ENCODE measurements around the gene SLC2A13.
"Not testable (repeated sequence)": the region's sequence is repeated elsewhere in the genome, so short reads cannot be mapped to it uniquely, and the experiment has no call there.

SLC2A13 gene

DNA sequence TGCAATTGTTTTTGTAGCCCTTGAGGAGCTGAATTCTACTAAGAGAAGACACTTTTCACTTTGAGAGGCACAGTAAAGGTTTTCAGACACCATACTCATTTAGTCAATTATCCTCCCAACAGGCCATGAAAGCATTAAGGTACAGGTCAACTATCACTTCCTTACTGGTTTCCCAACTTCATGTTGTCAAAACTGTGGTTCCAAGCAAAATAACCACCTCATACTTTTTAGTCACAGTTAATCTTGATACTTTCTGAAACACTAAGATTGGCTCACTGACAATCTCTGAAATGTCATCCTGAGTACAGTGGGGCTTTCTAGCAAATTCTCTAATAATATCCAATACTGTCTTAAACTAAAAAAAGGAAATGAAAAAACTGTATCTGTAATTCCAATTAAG lies 71.7 kb downstream of the SLC2A13 start:
- no peak for DNase-seq

DNA sequence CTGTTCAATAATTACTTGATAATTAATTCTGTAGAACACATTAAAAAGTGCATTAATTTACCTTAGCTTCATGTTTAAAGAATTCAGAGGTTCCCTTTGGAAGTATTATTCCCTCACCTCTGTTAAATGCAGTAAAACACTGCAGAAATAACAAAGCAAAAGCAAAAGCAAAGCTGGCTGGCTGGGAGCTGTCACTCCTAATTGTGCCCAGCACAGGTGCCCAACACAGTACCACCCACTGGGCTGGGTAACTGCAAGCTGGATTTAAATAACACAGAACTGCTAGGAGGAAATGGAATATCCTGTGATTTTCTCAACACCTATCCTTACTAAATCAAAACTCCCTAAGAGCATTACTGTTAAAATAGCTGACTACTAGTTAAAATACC lies 72.6 kb downstream of the SLC2A13 start:
- no peak for DNase-seq

DNA sequence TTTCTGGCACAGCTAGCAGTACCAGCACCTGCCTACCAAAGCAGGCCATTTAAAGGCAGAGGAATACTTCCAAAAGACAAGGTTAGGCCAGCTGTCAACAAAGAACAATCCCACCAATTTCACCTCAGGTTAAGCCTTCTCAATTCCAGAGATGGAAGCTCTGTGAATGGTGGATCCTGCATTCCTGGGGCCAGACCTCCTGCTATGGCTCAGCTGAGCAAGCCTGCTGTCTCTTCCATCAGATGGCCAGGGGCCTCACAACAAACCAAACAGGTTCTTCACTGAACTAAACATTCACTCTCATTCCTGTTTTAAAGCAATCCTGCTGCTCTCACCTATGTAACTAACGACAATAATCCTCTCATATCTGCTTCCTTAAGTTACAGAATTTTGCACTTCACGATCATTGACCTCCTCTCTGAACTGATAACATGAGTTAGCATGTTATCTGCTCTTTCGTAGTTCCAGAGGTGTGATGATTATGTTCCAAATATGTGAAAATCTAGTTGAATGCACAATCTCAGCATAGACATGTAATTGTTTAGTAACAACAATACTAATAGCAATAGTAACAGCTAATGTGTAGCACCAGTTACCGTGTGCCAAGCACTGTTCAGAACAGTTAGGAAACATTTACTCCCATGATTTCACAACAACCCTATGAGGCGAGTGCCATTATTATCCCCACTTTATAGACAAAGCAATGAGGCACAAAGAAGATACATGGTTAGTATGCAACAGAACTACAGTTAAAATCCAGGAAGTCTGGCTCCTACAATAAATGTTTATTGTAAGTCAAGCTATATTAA lies 73.2 kb downstream of the SLC2A13 start:
- no peak for DNase-seq

DNA sequence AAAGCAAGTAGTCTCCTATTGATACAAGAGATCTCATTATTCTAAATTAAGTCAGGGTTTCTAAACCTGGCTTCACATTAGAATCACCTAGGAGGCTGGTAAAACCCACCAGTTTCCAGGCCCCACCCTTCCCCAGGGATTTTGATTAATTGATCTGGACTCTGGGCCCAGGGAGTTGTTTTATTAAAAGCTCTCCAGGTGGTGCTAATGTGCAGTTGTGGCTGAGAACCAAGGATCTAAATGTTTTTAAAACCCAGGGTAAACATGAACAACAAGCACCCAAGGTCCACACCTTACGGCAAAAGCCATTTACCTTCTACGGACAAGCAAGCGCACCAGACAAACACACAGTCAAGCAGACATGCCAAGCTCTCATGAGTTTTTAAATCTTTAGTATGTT lies 73.9 kb downstream of the SLC2A13 start:
- peak; percentile 53 for DNase-seq

DNA sequence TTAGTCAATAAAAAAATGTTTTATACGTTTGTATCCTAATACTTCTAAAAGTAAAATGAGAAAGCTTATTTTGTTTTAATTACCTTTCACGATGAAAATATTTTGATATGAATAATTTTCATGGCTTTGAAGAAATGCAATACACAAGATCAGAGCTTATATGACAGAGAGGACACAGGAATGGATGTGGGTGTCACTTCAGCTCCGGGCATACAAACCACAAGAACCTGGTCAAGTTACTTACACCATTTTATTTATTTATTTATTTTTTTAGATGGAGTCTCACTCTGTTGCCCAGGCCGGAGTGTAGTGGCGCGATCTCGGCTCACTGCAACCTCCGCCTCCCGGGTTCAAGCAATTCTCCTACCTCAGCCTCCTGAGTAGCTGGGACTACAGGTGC lies 74.9 kb downstream of the SLC2A13 start:
- not testable (repeated sequence) for DNase-seq

DNA sequence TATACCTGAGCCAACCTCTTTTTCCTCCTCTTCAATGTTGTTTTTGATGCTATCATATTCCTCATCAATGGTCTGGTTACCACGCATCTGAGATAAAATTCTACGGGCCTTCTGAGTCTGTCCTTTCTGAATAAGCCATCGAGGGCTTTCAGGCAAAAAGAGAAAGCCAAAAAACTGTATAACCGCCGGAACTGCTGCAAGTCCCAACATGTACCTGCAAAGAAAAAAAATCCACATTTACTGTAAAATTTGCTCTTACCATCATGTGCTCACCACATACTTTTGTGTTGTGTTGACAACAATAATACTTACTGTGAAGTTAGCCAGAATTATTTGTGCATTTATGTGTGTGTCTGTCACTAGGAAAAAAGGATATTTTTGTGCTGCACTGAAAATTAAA lies 77.6 kb downstream of the SLC2A13 start:
- DNase-seq = no peak

DNA sequence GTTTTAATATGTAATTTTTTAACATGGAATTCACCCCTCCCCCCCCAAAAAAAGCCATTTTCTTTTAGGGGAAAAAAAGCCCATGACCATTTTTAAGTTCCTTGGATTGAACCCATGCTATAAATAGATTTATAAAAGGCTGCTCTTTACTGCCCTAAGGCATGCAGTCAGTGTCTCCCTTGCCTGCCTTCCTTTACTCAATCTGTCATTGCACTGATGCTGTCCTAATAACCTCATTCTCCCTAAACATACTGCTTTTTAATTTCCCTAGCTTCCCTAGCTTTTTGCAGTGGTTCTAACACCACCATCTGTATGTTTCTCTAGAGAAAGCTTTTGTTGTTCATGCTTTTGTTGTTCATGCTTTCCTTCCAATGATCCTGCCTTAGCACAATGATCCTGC lies 83.0 kb downstream of the SLC2A13 start:
- DNase-seq = no peak

DNA sequence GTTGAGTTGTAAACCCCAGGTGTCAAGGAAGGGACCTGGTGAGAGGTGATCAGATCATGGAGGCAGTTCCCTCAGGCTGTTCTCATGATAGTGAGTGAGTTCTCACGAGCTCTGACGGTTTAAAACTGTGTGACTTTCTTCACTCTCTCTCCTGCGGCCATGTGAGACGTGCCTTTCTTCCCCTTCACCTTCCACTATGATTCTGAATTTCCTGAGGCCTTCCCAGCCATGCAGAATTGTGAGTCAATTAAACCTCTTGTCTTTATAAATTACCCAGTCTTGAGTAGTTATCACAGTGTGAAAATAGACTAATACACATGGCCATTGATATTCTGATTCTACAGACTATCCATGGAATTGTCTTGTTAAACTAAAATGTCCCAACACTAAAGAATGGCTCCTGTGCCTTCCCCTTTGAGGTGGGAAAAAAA lies 85.6 kb downstream of the SLC2A13 start:
- no peak for DNase-seq

DNA sequence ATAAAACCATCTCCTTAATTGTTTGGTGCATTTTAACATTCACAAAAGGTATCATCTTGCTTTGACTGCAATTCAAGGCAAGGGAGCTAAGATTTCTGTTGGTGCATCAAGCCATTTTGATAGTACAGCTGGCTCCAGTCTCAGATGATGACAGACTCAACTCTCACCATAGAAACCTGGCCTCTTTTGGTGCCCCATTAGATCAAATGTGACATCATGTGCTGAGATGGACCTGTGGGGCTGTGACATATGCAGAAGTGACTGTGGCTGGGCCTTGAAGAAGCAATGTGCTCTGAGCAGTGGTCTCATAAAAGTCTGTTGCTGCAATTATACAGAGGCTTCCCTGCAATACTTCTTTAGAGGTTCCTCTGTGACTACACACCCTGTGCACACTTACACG lies 88.4 kb downstream of the SLC2A13 start:
- DNase-seq = no peak

DNA sequence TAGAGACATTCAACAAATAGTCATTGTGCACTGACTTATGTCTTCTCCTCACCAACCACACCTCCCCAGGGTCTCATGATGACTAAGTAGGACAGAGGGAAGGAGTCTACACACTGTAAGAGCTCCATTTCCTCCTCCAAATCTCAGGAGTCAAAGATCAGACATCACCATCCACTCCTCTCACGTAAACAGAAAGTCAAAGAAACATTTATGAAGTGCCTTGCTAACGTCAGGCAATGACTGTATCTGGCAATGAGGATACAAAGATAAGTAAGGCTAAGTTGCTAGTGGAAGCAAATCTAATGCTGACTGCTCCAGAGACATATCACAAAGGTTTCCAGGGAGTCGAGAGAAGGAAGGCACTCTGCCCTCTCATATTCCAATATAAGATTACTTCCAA lies 88.9 kb downstream of the SLC2A13 start:
- no peak for DNase-seq

DNA sequence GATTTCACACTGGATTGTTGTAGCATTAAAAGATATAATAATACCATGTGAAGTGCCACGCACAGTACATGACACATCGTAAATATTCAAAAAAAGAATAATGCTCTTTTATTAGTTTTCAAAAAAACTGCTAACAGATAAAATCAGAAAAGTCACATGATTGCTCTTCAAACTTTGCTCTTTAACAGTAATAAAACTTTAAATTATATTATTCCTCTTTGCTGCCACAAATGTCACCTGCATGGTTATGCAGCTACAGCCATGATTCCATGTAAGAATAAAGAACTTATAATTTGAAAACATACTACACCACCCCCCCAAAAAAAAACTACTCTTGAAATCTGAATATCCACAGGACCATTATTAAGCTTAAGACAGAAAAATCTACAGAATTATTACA lies 90.0 kb downstream of the SLC2A13 start:
- no peak for DNase-seq

DNA sequence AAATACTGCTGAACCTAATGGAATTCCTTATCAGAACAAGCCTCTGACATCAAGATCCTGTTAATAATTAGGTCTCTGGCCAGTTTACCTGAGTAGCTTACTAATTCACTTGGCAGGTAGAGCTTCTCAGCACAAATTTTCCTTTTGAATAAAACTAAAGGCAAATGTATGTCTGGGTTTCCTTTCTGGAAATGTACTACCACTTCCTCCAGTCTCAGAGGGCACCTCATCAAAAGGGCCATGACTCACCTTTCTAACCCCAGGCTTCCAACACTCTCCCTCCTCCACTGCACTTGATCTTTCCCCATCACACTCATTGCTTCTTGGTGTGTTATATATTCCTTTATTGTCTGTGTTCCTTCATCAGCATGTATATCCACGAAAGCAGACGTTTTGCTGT lies 90.5 kb downstream of the SLC2A13 start:
- DNase-seq = no peak

DNA sequence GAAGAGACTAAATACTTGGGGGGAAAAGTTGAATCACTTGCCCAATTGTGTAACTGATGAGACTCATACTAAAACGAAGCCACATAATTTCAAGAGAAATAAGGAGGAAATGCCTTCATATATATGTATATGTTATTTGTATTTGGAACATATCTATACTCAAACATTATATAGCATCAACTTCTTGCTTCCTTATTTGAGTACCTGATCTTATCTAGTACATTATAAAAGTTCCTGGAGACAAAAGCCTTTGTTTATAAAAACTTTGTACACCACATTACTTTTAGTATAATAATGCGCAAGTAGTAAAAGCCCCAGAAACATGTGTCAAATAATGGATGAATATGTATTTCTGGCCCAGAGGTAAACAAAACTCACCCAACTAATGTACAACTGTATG lies 92.0 kb downstream of the SLC2A13 start:
- no peak for DNase-seq

DNA sequence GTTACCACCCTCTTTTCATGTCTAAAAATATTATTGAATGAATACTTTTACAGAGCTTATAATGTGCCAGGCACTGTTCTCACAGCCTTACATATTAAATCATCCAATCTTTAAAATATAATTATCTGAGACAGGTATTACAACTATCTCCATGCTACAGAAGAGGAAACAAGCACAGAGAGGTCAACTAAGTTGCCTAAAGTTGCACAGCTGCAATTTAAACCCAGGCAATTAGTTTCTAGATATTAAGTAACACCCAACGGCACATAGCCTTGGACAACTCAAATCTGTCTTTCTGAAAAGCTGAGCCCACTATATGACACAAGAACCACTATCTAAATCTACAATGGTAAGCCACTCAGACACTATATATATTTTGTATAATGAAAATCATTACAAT lies 92.6 kb downstream of the SLC2A13 start:
- DNase-seq = no peak

DNA sequence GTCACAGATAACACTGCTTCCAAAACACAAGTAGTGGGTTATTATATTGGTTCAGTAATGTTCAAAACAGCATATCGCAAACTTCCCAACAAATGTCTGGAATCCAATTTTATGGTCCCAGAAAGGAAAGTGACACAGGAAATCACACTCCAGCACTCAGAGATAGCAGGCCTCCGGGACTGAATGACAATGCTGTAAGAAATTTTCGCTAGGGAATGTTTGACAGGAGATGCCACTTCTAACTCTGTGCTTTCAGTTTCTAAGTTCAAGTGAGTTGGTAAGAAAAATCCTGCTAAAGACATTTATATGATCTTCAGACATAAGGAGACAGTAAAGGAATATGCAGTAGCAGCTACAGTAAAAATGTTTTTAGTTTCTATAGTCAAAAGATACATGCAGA lies 93.2 kb downstream of the SLC2A13 start:
- DNase-seq = no peak

DNA sequence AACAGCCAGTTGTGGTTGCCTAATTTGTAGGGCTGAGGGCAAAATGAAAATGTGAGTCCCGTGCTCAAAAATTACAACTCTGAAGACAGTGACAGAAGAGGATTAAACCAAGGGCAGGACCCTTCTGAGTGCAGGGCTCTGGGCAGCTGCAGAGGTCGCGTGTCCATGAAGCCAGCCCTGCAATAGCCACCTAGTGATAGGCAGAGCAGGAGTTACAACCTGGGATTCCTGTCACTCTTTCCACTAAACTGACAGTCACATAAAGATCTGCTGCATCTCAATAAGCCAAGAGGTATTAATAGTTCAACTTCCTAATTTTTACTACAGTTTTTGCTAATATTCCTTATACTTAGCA lies 94.1 kb downstream of the SLC2A13 start:
- no peak for DNase-seq

DNA sequence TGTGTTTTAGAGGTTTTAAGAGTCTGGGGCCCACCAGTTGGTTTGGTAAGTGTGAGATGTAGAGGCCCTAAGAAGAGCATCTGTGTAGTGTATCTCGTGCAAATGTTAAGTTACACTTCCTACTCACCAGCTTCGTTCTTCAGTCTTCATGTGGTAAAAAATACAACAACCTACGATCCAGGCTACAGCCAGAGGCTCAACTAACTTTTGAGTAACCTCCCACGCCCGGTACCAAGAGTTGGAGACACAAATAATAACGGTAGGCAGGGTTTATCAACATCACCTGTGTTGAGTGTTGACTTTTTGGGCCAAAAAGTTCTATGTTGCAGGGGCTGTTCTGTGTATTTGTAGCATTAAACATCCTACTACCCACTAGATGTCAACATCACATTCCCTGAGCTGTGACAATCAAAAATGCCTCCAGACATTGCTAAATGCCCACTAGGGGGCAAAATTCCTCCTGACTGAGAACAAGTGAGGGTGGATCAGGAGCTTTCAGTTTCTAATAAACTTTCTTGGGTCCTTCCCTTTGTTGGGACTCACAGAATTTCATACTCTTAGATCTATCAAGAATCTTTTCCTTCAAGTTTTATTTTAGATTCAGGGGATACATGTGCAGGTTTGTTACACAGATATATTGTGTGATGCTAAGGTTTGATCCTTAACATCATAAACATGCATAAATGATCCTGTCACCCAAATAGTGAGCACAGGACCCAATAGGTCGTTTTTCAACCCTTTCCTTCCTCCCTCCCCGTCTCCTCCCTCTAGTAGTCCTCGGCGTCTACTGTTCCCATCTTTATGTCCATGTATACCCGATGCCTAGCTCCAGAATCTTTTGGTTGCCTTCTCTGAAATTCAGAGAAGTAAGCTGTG lies 94.7 kb downstream of the SLC2A13 start:
- peak; percentile 74 for DNase-seq

DNA sequence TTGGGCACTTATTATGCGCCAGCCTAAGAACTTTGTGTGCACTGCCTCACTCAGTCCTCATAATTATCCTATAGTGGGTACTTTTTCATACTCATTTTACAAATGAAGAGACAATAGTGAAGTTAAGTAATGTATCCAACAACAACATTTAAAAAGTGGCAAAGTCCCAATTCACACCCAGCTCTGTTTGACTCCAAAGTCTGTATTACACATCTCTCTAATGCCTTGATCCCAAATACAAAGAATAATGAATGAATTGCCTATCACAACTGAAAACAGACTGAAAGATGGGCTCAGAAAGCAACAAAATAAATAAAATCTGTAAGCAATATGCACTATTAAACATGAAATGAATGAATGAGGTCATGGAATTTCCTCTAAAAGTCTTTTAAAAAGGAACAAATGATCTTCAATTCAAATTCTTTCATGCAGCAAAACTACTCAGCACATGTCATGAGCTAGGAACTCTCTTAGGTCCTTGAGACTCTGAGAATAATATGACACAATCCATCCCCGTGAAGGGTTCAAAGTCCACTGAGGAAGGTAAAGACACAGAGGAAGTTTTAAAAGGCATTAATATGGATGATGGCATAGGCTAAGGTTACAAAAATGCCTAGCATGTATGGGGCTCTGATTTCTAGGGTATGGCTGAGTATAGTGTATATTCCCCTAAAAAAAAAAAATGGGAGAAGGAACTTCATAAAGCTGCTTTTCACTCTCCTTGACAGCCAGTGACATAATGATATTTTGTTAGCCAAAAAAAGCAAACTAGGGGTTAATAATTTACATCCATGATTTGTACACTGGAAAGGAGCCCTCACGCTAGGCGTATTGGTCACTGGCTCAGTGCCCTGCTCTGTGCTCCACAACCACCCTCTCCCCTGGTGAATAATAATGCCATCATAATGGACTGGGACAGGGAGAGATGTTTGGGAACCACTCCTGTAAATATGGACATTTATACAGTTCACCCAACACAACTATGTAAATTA lies 103.4 kb downstream of the SLC2A13 start:
- no peak for DNase-seq

DNA sequence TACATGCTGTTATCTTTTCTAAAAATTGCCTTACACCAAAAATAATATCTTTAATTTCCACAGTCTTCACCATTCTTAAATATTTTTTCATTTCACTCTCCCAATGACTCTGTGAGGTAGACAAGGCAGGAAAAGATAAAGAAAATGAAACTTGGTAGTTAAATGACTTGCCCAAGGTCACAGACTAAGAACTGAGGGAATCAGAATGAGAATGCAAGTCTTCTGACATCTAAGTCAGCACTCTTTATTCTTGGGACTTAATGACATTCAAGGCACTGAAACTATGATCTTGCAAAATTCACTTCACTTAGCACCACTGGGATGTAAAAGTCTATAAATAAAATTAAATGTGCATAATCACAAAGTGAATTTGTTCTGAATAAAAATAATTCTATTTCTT lies 104.5 kb downstream of the SLC2A13 start:
- no peak for DNase-seq

DNA sequence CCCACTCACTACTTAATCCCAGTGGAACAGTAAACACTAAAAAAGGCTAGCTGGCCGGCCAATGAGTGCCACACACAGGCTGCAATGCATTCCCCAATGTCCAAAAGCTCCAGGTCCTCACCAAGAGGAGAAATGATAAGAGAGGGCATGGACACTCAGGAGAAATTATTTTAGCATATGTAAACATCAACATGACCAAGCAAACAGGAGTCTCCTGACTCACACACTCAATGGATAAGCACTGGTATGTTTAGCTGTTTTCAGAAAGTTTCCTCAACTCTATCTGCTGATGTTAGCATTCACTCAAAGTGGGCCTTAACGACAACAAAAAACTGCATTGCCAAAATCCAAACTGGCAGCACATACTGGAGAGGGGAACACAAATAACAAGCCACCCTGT lies 105.0 kb downstream of the SLC2A13 start:
- no peak for DNase-seq

DNA sequence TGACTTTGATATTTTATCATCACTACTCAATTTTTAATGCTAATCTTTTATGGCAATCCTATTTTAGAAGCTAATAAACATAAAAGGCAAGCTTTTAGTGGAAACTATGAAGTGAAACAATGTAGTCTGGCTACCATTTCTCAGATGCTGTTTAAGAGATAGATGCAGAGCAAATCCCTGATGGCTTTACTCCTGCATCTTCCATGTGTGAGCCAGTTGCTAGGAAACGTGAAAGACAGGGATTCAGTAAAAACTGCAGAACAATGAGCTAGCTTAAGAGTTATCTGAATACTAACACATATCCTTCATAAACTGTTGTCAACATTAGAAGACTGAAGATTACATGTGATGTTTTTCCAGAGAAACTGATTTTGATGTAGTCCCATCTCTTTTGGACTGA lies 112.6 kb downstream of the SLC2A13 start:
- no peak for DNase-seq

DNA sequence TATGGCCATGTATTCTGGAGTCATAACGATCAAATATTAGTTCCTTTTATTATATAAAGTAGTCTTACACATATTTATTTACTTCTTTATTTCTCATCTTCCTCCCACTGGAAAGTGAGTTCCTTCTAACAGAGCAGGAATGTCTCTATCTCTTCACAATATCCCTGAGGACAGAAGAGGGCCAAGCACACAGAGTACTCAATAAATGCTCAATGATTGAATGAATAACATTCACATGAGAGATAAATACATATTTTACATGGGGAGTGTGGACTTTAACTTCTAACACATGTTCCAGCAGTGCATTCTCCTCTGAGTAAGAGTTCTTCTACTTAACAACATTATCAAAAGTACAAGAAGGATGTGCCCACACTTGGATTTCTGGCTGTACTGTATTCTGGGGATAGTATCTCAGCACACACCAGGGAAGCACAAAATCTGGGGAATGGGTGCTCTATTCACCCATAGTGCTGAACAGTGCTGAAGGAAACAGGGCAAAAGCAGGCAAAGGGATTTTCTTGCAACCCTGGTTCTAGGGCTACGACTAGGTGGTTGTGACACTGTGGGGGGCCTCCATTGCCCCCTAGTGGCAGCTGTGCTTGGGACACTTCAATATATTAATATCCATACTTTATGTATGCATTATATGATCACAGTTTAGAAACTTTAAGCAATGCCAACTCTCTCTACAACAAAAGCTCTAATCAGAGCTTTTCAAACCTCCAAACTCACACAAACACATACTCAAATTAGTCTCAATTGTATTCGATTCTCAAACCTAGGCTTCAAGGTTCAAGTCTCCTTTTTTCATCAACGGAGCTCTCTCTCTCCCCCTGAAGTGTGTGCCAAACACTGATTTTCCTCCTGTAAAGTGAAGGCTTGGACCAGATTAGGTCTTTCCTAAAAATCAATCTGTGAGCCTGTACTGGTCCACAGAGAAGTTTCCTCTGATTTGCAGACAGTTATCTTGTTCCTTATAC lies 115.5 kb downstream of the SLC2A13 start:
- peak; percentile 21 for DNase-seq

Measured in NCI-H1105 (cell line).